ENCODE measurements around the gene BARX1.
"Not testable (repeated sequence)": the region's sequence is repeated elsewhere in the genome, so short reads cannot be mapped to it uniquely, and the experiment has no call there.

The BARX1 gene

GRCh38 chr9:93944011-93944410, 11.1 kb downstream of the BARX1 start:
- Histone ChIP-seq H3K27me3 (ENCODE audit: insufficient read depth, low read depth) (no peaks in the 10 kb centered on the region; the same call in 1 of the 2 replicates), H3K36me3 (ENCODE audit: insufficient read depth) (no peaks in the 10 kb centered on the region), H4K20me1 (ENCODE audit: insufficient read depth) (no peaks in the 10 kb centered on the region), H2AFZ (ENCODE audit: low read depth) (no peak overlapping the region), H3K27ac (no peak overlapping the region), H3K4me3 (IDR thresholded peaks at IDR 0.05; ENCODE audit: insufficient read depth, low read depth, low read length) (no peak overlapping the region), H3K4me2 (no peak overlapping the region), H3K9ac (no peak overlapping the region), H3K79me2 (ENCODE audit: insufficient read depth, low read depth) (no peaks in the 10 kb centered on the region), H3K4me1 (ENCODE audit: low read depth, poor library complexity, severe bottlenecking) (no peaks in the 10 kb centered on the region)
- no peak for TF ChIP-seq CTCF (conservative IDR thresholded peaks at IDR 0.05; ENCODE audit: low read depth, low read length)

GRCh38 chr9:93942161-93942560, 13.0 kb downstream of the BARX1 start:
- H3K79me2 ChIP-seq (ENCODE audit: insufficient read depth, low read depth) = no peaks in the 10 kb centered on the region
- H3K4me2 ChIP-seq = no peak overlapping the region
- H2AFZ ChIP-seq (ENCODE audit: low read depth) = no peak overlapping the region
- no peaks in the 10 kb centered on the region; the same call in 1 of the 2 replicates for H3K27me3 ChIP-seq (ENCODE audit: insufficient read depth, low read depth)
- H3K9ac ChIP-seq = no peak overlapping the region
- no peak overlapping the region for H3K4me3 ChIP-seq (IDR thresholded peaks at IDR 0.05; ENCODE audit: insufficient read depth, low read depth, low read length)
- no peak overlapping the region for H3K27ac ChIP-seq
- no peaks in the 10 kb centered on the region for H3K4me1 ChIP-seq (ENCODE audit: low read depth, poor library complexity, severe bottlenecking)
- H3K36me3 ChIP-seq (ENCODE audit: insufficient read depth) = no peaks in the 10 kb centered on the region
- no peaks in the 10 kb centered on the region for H4K20me1 ChIP-seq (ENCODE audit: insufficient read depth)
- no peak for TF ChIP-seq CTCF (conservative IDR thresholded peaks at IDR 0.05; ENCODE audit: low read depth, low read length)

- Histone ChIP-seq H3K27me3 (ENCODE audit: insufficient read depth, low read depth) (no peaks in the 10 kb centered on the region; the same call in 1 of the 2 replicates), H4K20me1 (ENCODE audit: insufficient read depth) (no peaks in the 10 kb centered on the region), H3K4me1 (ENCODE audit: low read depth, poor library complexity, severe bottlenecking) (no peaks in the 10 kb centered on the region), H3K36me3 (ENCODE audit: insufficient read depth) (no peaks in the 10 kb centered on the region), H3K9ac (no peak overlapping the region), H2AFZ (ENCODE audit: low read depth) (no peak overlapping the region), H3K4me2 (no peak overlapping the region), H3K27ac (no peak overlapping the region), H3K4me3 (IDR thresholded peaks at IDR 0.05; ENCODE audit: insufficient read depth, low read depth, low read length) (no peak overlapping the region), H3K79me2 (ENCODE audit: insufficient read depth, low read depth) (no peaks in the 10 kb centered on the region)
- no peak for TF ChIP-seq CTCF (conservative IDR thresholded peaks at IDR 0.05; ENCODE audit: low read depth, low read length)
These were observed 13.7 kb downstream of the BARX1 start for GRCh38 chr9:93941493-93941892.

GRCh38 chr9:93940951-93941350, 14.2 kb downstream of the BARX1 start:
- Histone ChIP-seq H3K79me2 (ENCODE audit: insufficient read depth, low read depth) (no peaks in the 10 kb centered on the region), H3K4me3 (IDR thresholded peaks at IDR 0.05; ENCODE audit: insufficient read depth, low read depth, low read length) (no peak overlapping the region), H3K27ac (no peak overlapping the region), H3K4me1 (ENCODE audit: low read depth, poor library complexity, severe bottlenecking) (no peaks in the 10 kb centered on the region), H4K20me1 (ENCODE audit: insufficient read depth) (no peaks in the 10 kb centered on the region), H3K36me3 (ENCODE audit: insufficient read depth) (no peaks in the 10 kb centered on the region), H3K27me3 (ENCODE audit: insufficient read depth, low read depth) (no peaks in the 10 kb centered on the region; the same call in 1 of the 2 replicates), H3K4me2 (no peak overlapping the region), H3K9ac (no peak overlapping the region), H2AFZ (ENCODE audit: low read depth) (no peak overlapping the region)
- TF ChIP-seq CTCF (conservative IDR thresholded peaks at IDR 0.05; ENCODE audit: low read depth, low read length) = no peak

GRCh38 chr9:93939589-93939988, 15.6 kb downstream of the BARX1 start:
- H3K27me3 ChIP-seq (ENCODE audit: insufficient read depth, low read depth); H3K4me2 ChIP-seq; H3K4me3 ChIP-seq (IDR thresholded peaks at IDR 0.05; ENCODE audit: insufficient read depth, low read depth, low read length); H3K9ac ChIP-seq; H2AFZ ChIP-seq (ENCODE audit: low read depth); H3K27ac ChIP-seq; H3K36me3 ChIP-seq (ENCODE audit: insufficient read depth); H4K20me1 ChIP-seq (ENCODE audit: insufficient read depth); H3K79me2 ChIP-seq (ENCODE audit: insufficient read depth, low read depth); H3K4me1 ChIP-seq (ENCODE audit: low read depth, poor library complexity, severe bottlenecking): not testable (repeated sequence)
